Measurements from ENCODE around the gene LRP3. TPM values are rescaled to one million over a fixed set of nuclear protein-coding genes. Genes with fewer than 3 reads are reported as not detected.

The LRP3 gene
- total RNA-seq, 4 donors from 2014 or later = 5.5 to 17.2 (median 8.9) TPM

- intact Hi-C loops (cut with DNase I) = loop anchor here (2.0 kb wide), 1 partner anchor 173 kb away; no protein-coding TSS in a partner anchor
- Histone ChIP-seq H3K9me3 (peaks cover 0 to 3% (median 0%) of the 10 kb centered on the region in 3 donors), H3K4me3 (no peak overlapping the region), H3K4me1 (peaks cover 0 to 5% (median 0%) of the 10 kb centered on the region in 3 donors), H3K36me3 (no peaks in the 10 kb centered on the region), H3K27ac (no peak overlapping the region), H3K27me3 (peaks cover 0 to 49% (median 0%) of the 10 kb centered on the region in 4 donors)
- TF ChIP-seq POLR2A (IDR thresholded peaks at IDR 0.05) = no peak
- no peak for TF ChIP-seq CTCF (IDR thresholded peaks at IDR 0.05)
- no peak for DNase-seq
- 51 to 95% methylated on average over 3 to 7 of the region's 8 CpGs for WGBS, 2 donors
These were observed 40.0 kb downstream of the LRP3 start for GRCh38 chr19:33234092-33234491.

GRCh38 chr19:33234736-33235135 lies 40.6 kb downstream of the LRP3 start:
- Histone ChIP-seq H3K36me3 (no peaks in the 10 kb centered on the region), H3K4me3 (no peak overlapping the region), H3K27me3 (peaks cover 0 to 44% (median 0%) of the 10 kb centered on the region in 4 donors), H3K9me3 (no peaks in the 10 kb centered on the region), H3K27ac (no peak overlapping the region), H3K4me1 (peaks cover 0 to 5% (median 0%) of the 10 kb centered on the region in 3 donors)
- WGBS, 2 donors = 61 to 63% methylated on average over 2 to 3 of the region's 9 CpGs
- DNase-seq = no peak
- intact Hi-C loops (cut with DNase I) = loop anchor here (2.0 kb wide), 1 partner anchor 172 kb away; no protein-coding TSS in a partner anchor
- TF ChIP-seq POLR2A (IDR thresholded peaks at IDR 0.05) (no peak), CTCF (IDR thresholded peaks at IDR 0.05) (no peak)

GRCh38 chr19:33235269-33235995 lies 41.3 kb downstream of the LRP3 start:
- intact Hi-C loops (cut with DNase I) = loop anchor here (2.0 kb wide), 1 partner anchor 171 kb away; no protein-coding TSS in a partner anchor
- peaks cover 0 to 38% (median 0%) of the 10 kb centered on the region in 4 donors for H3K27me3 ChIP-seq
- no peak for DNase-seq
- 0% methylated on average over 3 of the region's 30 CpGs; no CpG with 5 or more reads in 1 of the 2 donors for WGBS, 2 donors
- no peak overlapping the region for H3K27ac ChIP-seq
- no peaks in the 10 kb centered on the region for H3K9me3 ChIP-seq
- peaks cover 0 to 5% (median 0%) of the 10 kb centered on the region in 3 donors for H3K4me1 ChIP-seq
- H3K36me3 ChIP-seq = no peaks in the 10 kb centered on the region
- TF ChIP-seq POLR2A (IDR thresholded peaks at IDR 0.05) (no peak), CTCF (IDR thresholded peaks at IDR 0.05) (peak; percentile 72 to 95 (median 92))
- peak overlapping the region in 1 of 4 donors; percentile 37 for H3K4me3 ChIP-seq

GRCh38 chr19:33235996-33236350 lies 41.8 kb downstream of the LRP3 start:
- intact Hi-C loops (cut with DNase I) = loop anchor here (2.0 kb wide), 1 partner anchor 171 kb away; no protein-coding TSS in a partner anchor
- Histone ChIP-seq H3K4me3 (peak overlapping the region in 1 of 4 donors; percentile 37), H3K27me3 (peaks cover 0 to 33% (median 0%) of the 10 kb centered on the region in 4 donors), H3K36me3 (no peaks in the 10 kb centered on the region), H3K9me3 (no peaks in the 10 kb centered on the region), H3K4me1 (peaks cover 0 to 6% (median 0%) of the 10 kb centered on the region in 3 donors), H3K27ac (no peak overlapping the region)
- no peak for DNase-seq
- WGBS, 2 donors = 73 to 82% methylated on average over 12 to 16 of the region's 20 CpGs
- no peak for TF ChIP-seq POLR2A (IDR thresholded peaks at IDR 0.05)
- TF ChIP-seq CTCF (IDR thresholded peaks at IDR 0.05) = no peak

GRCh38 chr19:33236696-33237390 lies 42.7 kb downstream of the LRP3 start:
- intact Hi-C loops (cut with DNase I) = no loop called here
- Histone ChIP-seq H3K4me3 (no peak overlapping the region), H3K9me3 (no peaks in the 10 kb centered on the region), H3K27ac (no peak overlapping the region), H3K27me3 (peaks cover 0 to 27% (median 0%) of the 10 kb centered on the region in 4 donors), H3K4me1 (peaks cover 6 to 15% (median 7%) of the 10 kb centered on the region in 3 donors), H3K36me3 (no peaks in the 10 kb centered on the region)
- DNase-seq = no peak
- WGBS, 2 donors = 55 to 73% methylated on average over 6 to 14 of the region's 16 CpGs
- TF ChIP-seq POLR2A (IDR thresholded peaks at IDR 0.05) (no peak), CTCF (IDR thresholded peaks at IDR 0.05) (no peak)
